Hematopoietic multipotent progenitor cell (in vitro differentiated cells): ENCODE data around the gene SLC25A39. TPM values are rescaled to one million over a fixed set of nuclear protein-coding genes. Genes with fewer than 3 reads are reported as not detected.
"Not testable (repeated sequence)": the region's sequence is repeated elsewhere in the genome, so short reads cannot be mapped to it uniquely, and the experiment has no call there.

Source experiments
- DNase-seq, 3 donors: peaks; one replicate each; pipeline ENCODE4 v3.0.0-alpha.2; 2011 to 2015; ENCODE audit warnings: low read depth in 2 of 3, low spot score in 2 of 3
- total RNA-seq: library from RNA; depleted of rRNA; stranded (reverse); fragments of >200 nt; gene quantifications from one replicate; pipeline ENCODE4 v1.2.3, GENCODE V29; 2012

Gene SLC25A39
- total RNA-seq, 1 donor = 98.3 TPM

GRCh38 chr17:44354582-44355561 is 30.2 kb upstream of the SLC25A39 start:
- peak in 2 of 3 donors; percentile 53 to 59 for DNase-seq

DNA sequence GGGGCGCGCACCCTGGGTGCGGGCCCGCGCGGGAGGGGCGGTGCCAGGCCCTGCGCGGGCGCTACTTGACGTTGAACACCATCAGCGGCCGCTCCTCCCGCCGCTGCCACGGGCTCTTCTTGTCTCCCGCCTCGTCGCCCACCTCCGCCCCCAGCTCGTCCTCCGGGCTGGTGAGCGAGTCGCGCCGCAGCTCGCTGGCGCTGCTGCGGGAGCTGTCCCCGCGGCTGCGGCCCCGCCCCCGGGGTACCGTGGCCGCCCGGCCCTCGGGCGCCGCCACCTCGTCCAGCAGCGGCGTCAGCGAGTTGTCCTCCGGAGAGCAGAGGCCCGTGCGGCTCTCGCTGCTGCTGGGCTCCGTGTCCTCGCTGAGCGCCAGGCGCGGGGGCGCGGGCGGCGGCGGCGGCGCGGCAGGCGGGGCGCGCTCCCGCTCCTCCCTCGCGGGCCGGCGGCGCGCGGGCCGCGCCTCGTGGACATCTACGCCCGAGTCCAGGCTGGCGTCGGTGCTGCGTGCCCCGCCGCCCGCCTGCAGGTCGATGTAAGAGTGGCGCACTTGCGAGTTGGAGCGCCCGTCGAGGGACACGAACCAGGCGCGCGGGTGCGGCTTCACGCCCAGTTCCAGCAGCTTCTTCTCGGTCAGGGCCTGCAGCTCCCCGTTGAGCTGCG is 29.2 kb upstream of the SLC25A39 start:
- peak in 1 of 3 donors; percentile 29 for DNase-seq

- DNase-seq = no peak
Observed at GRCh38 chr17:44352828-44353671, 28.4 kb upstream of the SLC25A39 start.

DNA sequence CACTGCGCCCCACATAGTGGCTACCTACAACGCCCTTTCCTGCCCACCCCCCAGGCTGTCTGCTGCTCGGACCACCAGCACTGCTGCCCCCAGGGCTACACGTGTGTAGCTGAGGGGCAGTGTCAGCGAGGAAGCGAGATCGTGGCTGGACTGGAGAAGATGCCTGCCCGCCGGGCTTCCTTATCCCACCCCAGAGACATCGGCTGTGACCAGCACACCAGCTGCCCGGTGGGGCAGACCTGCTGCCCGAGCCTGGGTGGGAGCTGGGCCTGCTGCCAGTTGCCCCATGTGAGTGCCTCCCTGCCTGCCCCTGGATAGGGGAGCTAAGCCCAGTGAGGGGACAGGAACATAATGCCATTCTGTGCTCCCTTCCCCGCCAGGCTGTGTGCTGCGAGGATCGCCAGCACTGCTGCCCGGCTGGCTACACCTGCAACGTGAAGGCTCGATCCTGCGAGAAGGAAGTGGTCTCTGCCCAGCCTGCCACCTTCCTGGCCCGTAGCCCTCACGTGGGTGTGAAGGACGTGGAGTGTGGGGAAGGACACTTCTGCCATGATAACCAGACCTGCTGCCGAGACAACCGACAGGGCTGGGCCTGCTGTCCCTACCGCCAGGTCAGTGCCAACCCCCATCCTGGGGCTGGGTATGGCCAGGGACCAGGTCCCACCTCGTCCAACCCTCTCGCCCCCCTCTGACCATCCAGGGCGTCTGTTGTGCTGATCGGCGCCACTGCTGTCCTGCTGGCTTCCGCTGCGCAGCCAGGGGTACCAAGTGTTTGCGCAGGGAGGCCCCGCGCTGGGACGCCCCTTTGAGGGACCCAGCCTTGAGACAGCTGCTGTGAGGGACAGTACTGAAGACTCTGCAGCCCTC is 27.6 kb upstream of the SLC25A39 start:
- no peak for DNase-seq

DNA sequence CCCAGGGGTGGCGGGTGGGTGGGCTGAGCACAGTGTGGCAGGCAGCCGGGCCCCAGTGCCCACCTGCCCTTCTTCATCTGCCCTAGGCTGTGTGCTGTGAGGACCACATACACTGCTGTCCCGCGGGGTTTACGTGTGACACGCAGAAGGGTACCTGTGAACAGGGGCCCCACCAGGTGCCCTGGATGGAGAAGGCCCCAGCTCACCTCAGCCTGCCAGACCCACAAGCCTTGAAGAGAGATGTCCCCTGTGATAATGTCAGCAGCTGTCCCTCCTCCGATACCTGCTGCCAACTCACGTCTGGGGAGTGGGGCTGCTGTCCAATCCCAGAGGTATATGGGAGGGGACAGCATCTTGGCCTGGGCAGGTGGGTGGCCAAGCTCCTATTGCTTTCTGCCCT is 26.8 kb upstream of the SLC25A39 start:
- no peak for DNase-seq

GRCh38 chr17:44350733-44351226 is 26.2 kb upstream of the SLC25A39 start:
- DNase-seq = peak in 2 of 3 donors; percentile 72 to 76

GRCh38 chr17:44349553-44350070 is 25.0 kb upstream of the SLC25A39 start:
- no peak for DNase-seq

DNA sequence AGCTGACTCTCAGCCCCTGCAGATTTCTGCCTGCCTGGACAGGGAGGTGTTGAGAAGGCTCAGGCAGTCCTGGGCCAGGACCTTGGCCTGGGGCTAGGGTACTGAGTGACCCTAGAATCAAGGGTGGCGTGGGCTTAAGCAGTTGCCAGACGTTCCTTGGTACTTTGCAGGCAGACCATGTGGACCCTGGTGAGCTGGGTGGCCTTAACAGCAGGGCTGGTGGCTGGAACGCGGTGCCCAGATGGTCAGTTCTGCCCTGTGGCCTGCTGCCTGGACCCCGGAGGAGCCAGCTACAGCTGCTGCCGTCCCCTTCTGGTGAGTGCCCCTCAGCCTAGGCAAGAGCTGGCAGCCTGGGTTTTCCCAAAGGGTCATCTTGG is 24.4 kb upstream of the SLC25A39 start:
- no peak for DNase-seq

GRCh38 chr17:44348234-44348987 is 23.8 kb upstream of the SLC25A39 start:
- peak in 2 of 3 donors; percentile 53 to 57 for DNase-seq

- not testable (repeated sequence) for DNase-seq
Observed at GRCh38 chr17:44347206-44348055, 22.8 kb upstream of the SLC25A39 start.

- DNase-seq = no peak
Observed at GRCh38 chr17:44346064-44346844, 21.6 kb upstream of the SLC25A39 start.

GRCh38 chr17:44345454-44346026 is 20.9 kb upstream of the SLC25A39 start:
- peak in 2 of 3 donors; percentile 63 to 66 for DNase-seq

- peak; percentile 65 to 94 (median 89) for DNase-seq
Observed at GRCh38 chr17:44344939-44345453, 20.4 kb upstream of the SLC25A39 start, which contains the start of gene GRN. TSS of gene GRN (plus strand) at chr17:44345302. CDS start at chr17:44349165, 3,863 bp downstream.

- DNase-seq = no peak
Observed at GRCh38 chr17:44343510-44344209, 19.0 kb upstream of the SLC25A39 start.

DNA sequence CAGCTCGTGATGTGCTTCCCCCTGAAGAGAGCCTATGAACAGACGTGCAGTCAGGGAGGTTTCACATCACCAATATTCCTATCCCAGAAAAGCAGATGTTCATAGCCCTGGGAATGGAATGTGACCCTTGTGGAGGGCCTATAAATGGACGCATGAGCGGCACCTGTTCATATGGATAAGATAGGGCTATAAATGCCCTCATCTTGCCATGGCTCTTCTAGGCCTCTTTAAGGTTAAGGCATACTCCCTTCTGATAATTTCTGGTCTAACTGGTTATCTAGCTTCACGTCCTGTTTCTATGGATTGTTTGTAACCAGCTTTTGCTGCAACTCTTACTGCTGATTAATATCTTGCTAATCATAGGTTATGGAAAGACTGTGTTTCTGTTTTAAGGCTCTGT is 15.9 kb upstream of the SLC25A39 start:
- not testable (repeated sequence) for DNase-seq

- DNase-seq = no peak
Observed at GRCh38 chr17:44338702-44339101, 14.1 kb upstream of the SLC25A39 start.
